Right lobe of liver (tissue), 6 donors: Measurements from ENCODE around the gene CERS6. TPM values are rescaled to one million over a fixed set of nuclear protein-coding genes. Genes with fewer than 3 reads are reported as not detected.

Experiments used
- ATAC-seq, 4 donors: fragments of 200-7000 bp; cut with Tn5 transposase; one replicate each; pipeline ENCODE4 v1.9.1; 2020; ENCODE audit warnings: mild to moderate bottlenecking in 4 of 4, moderate library complexity in 4 of 4
- DNase-seq, 3 donors: peaks; one replicate each; pipeline ENCODE4 v3.0.0-alpha.2; 2020
- H3K27ac ChIP-seq, 3 donors: fragments of 200-600 bp; one replicate each; pipeline ENCODE4 v1.8.0; 2022
- H3K27me3 ChIP-seq, 2 donors: fragments of 200-600 bp; one replicate each; pipeline ENCODE4 v1.8.0; 2022
- H3K36me3 ChIP-seq, 4 donors: fragments of 200-600 bp; sonication (generic) in 1 of 4; one replicate each; pipeline versions ENCODE4 v1.5.1 to v1.8.0; 2017 to 2022; ENCODE audit warnings: control low read depth in 1 of 4
- H3K4me1 ChIP-seq, 4 donors: fragments of 200-600 bp; sonication (generic) in 1 of 4; one replicate each; pipeline versions ENCODE4 v1.5.1 to v1.8.0; 2017 to 2022; ENCODE audit warnings: control low read depth in 1 of 4
- H3K4me3 ChIP-seq, 3 donors: fragments of 200-600 bp; one replicate each; pipeline ENCODE4 v1.8.0; 2022
- H3K9me3 ChIP-seq, 4 donors: fragments of 200-600 bp; sonication (generic) in 1 of 4; one replicate each; pipeline versions ENCODE4 v1.5.1 to v1.8.0; 2017 to 2022; ENCODE audit warnings: control low read depth in 1 of 4
- CTCF ChIP-seq, 4 donors: fragments of 200-600 bp in 3 of 4; fragments of 450-650 bp in 1 of 4; IDR thresholded peaks; one replicate each; pipeline versions ENCODE4 v1.5.1 to v1.8.0; 2016 to 2022; ENCODE audit warnings: antibody characterized with exemption in 4 of 4, mild to moderate bottlenecking in 2 of 4
- POLR2A ChIP-seq: fragments of 450-650 bp; IDR thresholded peaks from one replicate; pipeline ENCODE4 v1.6.1; 2017; ENCODE audit warnings: antibody characterized with exemption, mild to moderate bottlenecking
- WGBS: methylation state at CpG from one replicate; pipeline ENCODE4 v1.1.6; 2018; ENCODE audit warnings: low coverage, low lambda C conversion rate; ENCODE audit not compliant: insufficient coverage; ENCODE audit errors: missing lambda C conversion rate; 5-methylcytosine and 5-hydroxymethylcytosine counted together
- intact Hi-C, 2 donors: fragments of 100-400 bp; cut with DNase I; formaldehyde crosslinking; loops; one replicate each; pipeline versions ENCODE4 v1.11.2 to v1.14.1; 2022
- total RNA-seq, 6 experiments: library from RNA; depleted of rRNA in 2 of 6; stranded (reverse); fragments of >200 nt in 2 of 6; fragmentation: NEBNext Ultra II Directional in 3 of 6; extraction: Animal tissue kit (Norgen Biotek cat#: 25700) in 3 of 6; gene quantifications; one replicate each; pipeline versions ENCODE4 v1.1.0 to v1.2.4, GENCODE V29; 2016 to 2023
- donor health status: DM: no; HTN: yes; CAD: no.
- donor health status: DM: no; HTN: no; CAD: no.
- donor health status: DM: no; HTN: no; CAD: no.
- donor health status: DM: no; HTN: yes; CAD: no.
- donor health status: DM: no; HTN: yes; CAD: no.

Gene CERS6
- total RNA-seq, 6 experiments from 2014 or later = 10.4 to 30.1 (median 15.6) TPM

GRCh38 chr2:168719446-168719845, 263.4 kb downstream of the CERS6 start:
- Histone ChIP-seq H3K9me3 (no peaks in the 10 kb centered on the region), H3K4me1 (no peaks in the 10 kb centered on the region), H3K27ac (no peak overlapping the region), H3K36me3 (no peaks in the 10 kb centered on the region), H3K4me3 (no peak overlapping the region), H3K27me3 (no peaks in the 10 kb centered on the region)
- no peak for ATAC-seq
- intact Hi-C loops = no loop called here
- no peak for DNase-seq
- no peak for TF ChIP-seq CTCF (IDR thresholded peaks at IDR 0.05)
- no peak for TF ChIP-seq POLR2A

GRCh38 chr2:168722592-168722991, 266.5 kb downstream of the CERS6 start:
- Histone ChIP-seq H3K36me3 (no peaks in the 10 kb centered on the region), H3K27me3 (no peaks in the 10 kb centered on the region), H3K4me3 (no peak overlapping the region), H3K27ac (no peak overlapping the region), H3K4me1 (no peaks in the 10 kb centered on the region), H3K9me3 (no peaks in the 10 kb centered on the region)
- 21% methylated on average over 2 of the region's 2 CpGs for WGBS
- ATAC-seq = peak; percentile 80 to 99 (median 98)
- TF ChIP-seq POLR2A (no peak), CTCF (IDR thresholded peaks at IDR 0.05) (no peak)
- DNase-seq = peak in 2 of 3 donors; percentile 44 to 62
- intact Hi-C loops = no loop called here

GRCh38 chr2:168723275-168723899, 267.3 kb downstream of the CERS6 start:
- intact Hi-C loops = no loop called here
- no peak overlapping the region for H3K4me3 ChIP-seq
- TF ChIP-seq CTCF (IDR thresholded peaks at IDR 0.05) = no peak
- no peak for TF ChIP-seq POLR2A
- no peaks in the 10 kb centered on the region for H3K36me3 ChIP-seq
- no peaks in the 10 kb centered on the region for H3K4me1 ChIP-seq
- WGBS = 62% methylated on average over 3 of the region's 3 CpGs
- H3K9me3 ChIP-seq = no peaks in the 10 kb centered on the region
- no peak for DNase-seq
- no peaks in the 10 kb centered on the region for H3K27me3 ChIP-seq
- H3K27ac ChIP-seq = no peak overlapping the region
- no peak for ATAC-seq

- H3K4me3 ChIP-seq = no peak overlapping the region
- H3K36me3 ChIP-seq = no peaks in the 10 kb centered on the region
- 75% methylated on average over 3 of the region's 3 CpGs for WGBS
- no peaks in the 10 kb centered on the region for H3K27me3 ChIP-seq
- DNase-seq (no peak), ATAC-seq (no peak)
- intact Hi-C loops = no loop called here
- no peaks in the 10 kb centered on the region for H3K4me1 ChIP-seq
- TF ChIP-seq POLR2A (no peak), CTCF (IDR thresholded peaks at IDR 0.05) (no peak)
- H3K9me3 ChIP-seq = no peaks in the 10 kb centered on the region
- H3K27ac ChIP-seq = no peak overlapping the region
Observed at GRCh38 chr2:168726375-168726774, 270.3 kb downstream of the CERS6 start.
